Measurements from ENCODE around the gene MAN2B1.
"Not testable (repeated sequence)": the region's sequence is repeated elsewhere in the genome, so short reads cannot be mapped to it uniquely, and the experiment has no call there.

MAN2B1 gene

DNA sequence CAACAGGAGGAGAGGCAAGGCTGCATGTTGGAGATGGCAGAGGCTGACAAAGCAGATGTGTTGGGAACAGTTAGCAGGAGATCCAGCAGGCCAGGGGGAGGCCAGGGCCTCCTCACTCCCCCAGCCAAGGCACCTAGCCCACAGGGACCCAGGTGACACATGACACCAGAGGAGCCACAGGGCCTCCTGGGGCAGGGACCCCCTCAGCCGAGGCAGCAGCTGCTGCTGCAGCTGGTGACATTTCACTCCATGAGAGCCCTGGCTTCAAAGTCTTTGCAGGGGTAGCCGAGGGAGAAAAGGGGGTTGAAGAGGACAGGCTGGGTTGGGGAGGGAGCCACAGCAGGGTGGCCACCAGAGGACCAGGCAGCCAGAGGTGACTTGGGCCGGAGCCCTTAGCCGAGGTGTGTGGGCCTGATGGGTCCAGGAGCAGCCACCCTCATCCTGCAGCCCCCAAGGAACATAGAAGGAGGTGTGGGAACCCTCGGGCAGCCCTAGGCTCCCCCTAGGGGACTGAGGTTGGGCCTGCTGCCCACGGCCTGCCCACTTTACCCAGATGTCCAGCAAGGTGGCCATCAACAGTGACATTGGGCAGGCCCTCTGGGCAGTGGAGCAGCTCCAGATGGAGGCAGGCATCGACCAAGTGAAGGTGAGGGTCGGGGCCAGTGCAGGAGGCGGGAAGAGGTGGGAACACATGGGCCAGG lies 21.1 kb upstream of the MAN2B1 start, which contains the start of gene GNG14:
Gene GNG14 (plus strand): TSS at position 503 of the 701 bp plus-strand sequence. CDS start 51 bp downstream, at position 554.
- DNase-seq: no peak

DNA sequence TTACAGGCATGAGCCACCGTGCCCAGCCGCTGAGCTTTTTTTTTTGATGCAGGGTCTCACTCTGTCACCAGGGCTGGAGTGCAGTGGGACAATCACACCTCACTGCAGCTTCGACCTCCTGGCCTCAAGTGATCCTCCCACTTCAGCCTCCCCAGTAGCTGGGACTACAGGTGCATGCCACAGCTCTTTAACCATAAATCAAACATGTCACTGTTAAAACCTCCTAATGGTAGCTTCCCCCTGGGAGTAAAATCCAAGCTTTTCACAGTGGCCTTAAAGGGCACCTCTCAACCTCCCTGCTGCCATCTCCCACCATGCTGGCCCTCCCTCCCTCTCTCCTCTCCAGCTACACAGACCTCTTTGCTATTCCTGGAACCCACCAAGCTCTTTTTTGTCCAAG lies 19.3 kb upstream of the MAN2B1 start:
- DNase-seq: no peak

DNA sequence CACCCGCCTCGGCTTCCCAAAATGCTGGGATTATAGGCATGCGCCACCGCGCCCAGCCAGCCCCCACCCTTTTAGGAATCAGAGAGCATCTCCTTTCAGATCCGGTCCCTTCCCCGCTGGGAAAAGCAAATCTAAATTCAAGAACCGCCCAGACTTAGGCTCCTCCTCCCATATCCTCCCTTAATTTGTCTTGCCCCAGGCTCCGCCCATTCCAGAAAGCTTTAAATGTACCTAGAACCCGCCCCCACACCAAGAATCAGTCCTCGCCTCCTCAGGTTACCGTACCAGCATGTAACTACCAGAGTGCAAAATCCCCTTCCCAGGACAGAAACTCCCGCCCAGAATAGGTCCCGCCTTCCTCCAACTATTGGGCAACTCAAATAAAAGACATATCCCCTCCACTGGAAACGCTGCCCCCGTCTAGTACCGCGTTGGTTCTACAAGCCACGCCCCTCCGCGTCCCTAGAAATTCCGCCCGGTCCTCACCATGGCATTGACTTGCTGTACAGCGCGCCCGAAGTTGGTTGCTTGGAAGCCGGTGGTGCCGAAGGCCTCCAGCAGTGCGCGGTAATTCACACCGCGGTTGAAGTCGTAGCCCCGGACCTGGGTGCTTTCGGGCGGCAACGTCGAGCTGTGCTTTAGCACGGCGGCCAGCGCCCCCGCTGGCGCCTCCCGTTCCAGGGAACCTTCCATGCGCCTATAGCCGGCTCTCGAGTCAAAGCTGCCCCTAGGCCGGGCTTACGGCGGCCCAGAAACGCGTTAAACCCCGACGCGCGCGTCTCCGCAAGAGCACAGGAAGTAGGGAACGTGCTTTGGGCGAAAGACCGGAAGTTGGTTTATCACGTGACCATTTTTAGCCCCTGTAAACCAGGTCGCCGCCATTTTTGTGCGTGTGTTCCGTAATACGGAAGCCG lies 14.8 kb upstream of the MAN2B1 start, which contains the start of gene DHPS:
Gene DHPS (minus strand): TSS at position 807 of the 914 bp plus-strand sequence. CDS start 114 bp downstream, at position 693.
- DNase-seq: peak; percentile 94

DNA sequence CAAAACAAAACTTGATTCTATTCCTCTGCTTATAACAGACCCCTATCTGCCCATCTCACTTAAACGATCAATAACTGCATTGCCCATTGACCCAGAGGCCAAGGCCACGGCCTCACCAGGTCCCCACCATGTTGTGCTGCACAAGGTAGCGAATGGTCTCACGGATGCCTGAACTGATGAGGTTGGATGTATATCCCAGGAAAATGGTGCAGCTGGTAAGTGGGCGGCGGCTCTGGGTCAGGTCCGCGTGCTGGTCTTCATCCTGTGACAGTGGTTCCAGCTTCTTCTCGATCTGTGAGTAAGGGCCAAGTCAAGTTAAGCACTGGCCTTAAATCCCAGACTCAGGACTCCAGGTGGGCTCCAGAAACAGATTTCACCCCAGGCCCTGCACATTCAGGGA lies 13.5 kb upstream of the MAN2B1 start:
- no peak for DNase-seq

DNA sequence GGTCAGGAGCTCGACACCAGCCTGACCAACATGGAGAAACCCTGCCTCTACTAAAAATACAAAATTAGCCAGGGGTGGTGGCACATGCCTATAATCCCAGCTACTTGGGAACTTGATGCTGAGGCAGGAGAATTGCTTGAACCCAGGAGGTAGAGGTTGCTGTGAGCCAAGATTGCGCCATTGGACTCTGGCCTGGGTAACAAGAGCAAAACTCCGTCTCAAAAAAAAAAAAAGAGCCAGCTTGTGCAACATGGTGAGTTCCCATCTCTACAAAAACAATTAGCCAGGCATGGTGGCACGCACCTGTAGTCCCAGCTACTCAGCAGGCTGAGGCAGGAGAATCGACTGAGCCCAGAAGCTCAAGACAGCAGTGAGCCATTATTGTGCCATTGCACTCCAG lies 11.5 kb upstream of the MAN2B1 start:
- not testable (repeated sequence) for DNase-seq

DNA sequence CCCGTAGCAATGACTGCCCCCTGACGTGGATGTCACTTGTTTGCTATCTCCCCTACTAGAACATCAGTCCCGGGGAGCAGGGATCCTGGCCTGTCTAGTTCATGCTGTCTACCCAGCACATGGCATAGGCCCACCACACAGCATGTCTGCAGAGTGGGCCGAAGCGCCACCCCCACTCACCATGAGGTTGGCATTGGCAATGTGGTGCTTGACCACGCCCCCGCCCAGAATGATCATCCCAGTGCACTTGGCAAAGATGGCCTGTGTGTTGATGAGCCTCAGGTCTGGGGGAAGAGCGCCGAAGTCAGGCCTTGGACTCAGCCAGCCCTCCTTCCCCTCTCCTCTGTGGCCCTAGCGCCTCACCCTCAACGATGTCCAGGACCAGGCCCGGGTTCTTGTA lies 10.4 kb upstream of the MAN2B1 start:
- DNase-seq: no peak

DNA sequence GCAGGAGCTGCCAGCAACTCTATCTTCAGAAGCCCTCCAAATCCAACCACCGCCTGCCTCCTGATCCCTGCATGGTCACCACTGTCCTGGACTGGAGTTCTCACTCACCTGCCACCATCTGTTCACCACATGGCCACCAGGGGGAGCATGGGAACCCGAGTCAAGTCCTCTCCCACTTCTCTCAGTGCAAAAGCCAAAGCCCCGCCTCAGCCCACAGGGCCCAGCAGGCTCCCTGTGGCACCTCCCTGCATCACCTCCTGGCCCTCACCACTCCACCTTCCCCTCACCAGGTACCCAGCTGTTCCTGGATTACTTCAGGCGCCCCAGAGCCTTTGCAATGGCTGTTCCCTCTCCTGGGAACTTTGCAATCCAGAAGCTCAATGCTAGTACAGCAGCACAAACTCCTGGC lies 9.8 kb upstream of the MAN2B1 start:
- peak; percentile 63 for DNase-seq

DNA sequence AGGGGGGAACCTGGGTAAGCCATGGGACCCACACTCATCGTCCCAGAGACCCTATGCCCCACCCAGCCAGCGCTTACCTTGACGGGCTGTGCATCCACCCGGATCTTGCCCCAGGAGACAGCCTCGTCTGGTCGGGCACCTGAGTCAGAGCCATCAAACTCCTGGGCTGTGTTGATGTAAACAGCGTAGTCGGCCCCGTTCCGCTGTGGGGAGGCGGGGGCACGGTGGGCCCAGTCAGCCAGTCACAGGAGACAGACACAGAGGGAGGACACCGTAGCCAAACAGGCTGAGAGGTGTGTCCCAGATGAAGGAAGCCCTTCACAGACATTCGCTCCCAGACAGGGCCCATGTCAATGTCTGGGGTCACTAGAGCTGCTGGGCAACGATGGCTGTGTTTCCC lies 9.4 kb upstream of the MAN2B1 start:
- no peak for DNase-seq

DNA sequence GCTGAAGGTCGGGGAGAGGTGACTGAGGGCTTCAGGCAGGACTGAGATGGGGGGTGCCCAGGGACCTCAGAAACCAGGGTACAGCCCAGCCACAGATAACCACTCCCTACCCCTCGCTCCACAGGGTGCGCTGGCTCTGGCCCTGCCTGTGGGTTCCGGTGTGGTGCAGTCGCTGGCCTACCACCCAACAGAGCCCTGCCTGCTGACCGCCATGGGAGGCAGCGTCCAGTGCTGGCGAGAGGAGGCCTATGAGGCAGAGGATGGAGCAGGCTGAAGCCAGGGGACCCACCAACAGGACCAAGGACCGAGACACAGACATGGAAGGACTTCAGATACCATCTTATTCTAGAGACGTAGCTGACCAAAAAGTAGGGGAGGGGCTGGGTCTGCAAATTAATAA lies 8.9 kb upstream of the MAN2B1 start:
- DNase-seq: no peak

DNA sequence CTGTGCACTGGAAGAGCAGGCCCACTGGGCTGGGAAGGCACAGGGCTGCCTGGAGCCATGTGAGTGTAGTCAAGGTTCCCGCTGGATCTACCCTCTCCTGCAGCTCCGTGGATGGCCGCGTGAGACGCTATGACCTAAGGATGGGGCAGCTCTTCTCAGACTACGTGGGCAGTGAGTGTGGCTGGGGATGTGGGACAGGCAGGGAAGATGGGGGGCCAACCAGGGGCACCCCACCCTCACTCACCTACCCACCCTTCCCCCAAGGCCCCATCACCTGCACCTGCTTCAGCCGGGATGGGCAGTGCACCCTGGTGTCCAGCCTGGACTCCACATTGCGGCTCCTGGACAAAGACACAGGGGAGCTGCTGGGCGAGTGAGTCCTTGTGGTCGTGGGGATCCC lies 6.2 kb upstream of the MAN2B1 start:
- no peak for DNase-seq

DNA sequence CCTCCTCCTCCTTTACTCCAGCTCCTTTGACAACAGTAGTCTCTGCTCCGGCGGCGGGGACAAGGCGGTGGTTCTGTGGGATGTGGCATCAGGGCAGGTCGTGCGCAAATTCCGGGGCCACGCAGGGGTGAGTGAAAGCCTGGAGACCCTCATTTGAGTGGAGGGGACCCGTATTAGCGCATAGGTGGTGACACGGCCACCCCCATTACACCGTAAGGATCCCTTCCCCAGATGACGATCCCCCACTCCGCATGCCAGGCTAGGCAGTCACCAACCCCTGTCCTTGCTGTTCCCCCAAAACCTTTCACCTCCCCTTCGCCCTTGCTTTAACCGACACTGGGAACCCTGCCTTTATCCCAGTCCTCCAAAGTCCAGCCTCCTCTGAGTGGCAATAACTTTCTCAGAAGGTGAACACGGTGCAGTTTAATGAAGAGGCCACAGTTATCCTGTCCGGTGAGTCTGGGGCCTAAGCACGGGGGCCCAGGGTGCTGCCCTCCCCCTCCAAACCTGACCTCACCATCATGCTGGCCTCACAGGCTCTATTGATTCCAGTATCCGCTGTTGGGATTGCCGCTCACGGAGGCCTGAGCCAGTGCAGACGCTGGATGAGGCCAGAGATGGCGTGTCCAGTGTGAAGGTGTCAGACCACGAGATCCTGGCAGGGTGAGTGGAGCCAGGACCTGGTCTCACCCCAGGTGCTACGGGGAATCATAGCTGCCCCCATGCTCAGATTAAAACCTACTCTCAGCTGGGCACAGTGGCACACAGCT lies 3.8 kb upstream of the MAN2B1 start:
- DNase-seq: no peak

DNA sequence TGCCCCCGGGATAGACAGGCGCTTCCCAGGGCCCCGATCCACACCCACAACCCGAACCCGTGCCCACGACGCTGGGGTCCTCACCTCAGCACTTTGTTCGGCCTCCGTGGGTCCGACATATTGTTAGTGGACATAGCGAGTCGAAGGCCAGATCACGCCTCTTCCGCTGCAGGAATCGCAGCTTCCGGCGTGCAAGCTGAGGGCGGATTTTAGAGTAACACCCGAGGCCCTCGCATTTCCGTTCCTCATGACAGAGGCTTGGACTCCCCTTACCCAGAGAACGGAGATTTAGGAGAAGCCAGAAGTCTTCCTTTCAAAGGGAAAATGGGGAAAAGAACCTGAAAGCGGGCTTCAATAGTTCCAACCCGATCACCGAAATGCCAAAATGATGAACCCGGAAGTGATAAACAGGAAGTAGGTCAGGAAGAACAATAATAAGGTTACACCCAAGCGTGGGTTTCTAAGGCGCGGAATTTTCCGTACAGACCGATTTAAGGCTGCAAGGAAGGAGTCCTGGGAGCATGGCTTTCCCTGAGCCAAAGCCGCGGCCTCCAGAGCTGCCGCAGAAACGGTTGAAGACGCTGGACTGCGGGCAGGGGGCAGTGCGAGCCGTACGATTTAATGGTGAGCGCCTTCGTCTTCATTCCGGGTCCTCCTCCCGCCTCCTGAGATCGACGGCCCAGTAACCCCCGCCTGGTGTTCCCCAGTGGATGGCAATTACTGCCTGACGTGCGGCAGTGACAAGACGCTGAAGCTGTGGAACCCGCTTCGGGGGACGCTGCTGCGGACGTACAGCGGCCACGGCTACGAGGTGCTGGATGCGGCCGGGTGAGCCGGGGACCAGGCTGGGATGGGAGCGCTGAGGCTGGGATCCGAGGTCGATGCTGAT lies 3.0 kb upstream of the MAN2B1 start:
- DNase-seq: peak; percentile 44

DNA sequence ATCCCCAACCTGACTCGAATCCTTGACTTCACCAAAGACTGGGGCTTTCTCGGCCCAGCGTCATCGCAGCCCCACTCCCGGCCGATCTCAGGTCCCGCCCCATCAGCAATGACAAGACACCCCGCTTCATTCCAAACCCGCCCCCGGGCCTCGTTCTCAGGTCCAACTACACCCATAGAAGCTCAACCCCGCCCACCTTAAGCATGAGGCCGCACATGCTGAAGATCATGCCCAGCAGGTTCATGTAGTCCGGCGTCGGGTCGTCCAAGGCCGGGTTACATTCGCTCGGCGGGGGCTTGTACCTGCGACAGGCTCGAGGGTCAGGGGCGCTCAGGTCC lies 2.4 kb upstream of the MAN2B1 start:
- DNase-seq: no peak

DNA sequence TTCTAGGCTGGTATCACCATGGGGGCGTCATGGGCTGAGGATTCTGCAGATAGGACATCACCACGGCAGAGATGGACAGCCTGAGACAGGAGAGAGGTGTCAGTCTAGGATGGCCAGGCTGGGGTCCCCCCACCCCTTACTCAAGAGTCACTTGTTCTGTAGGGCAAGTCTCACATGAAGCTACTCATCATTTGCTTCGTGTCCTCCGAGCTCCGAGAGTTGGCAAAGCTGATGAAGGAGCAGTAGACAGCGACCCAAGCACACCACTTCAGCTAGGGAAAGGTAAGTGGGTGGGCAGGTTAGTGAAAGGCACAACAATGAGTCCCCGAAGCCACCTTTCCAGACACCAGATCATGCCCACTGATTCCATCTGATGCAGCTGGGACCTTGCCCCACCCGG lies 1.8 kb upstream of the MAN2B1 start:
- DNase-seq: no peak

DNA sequence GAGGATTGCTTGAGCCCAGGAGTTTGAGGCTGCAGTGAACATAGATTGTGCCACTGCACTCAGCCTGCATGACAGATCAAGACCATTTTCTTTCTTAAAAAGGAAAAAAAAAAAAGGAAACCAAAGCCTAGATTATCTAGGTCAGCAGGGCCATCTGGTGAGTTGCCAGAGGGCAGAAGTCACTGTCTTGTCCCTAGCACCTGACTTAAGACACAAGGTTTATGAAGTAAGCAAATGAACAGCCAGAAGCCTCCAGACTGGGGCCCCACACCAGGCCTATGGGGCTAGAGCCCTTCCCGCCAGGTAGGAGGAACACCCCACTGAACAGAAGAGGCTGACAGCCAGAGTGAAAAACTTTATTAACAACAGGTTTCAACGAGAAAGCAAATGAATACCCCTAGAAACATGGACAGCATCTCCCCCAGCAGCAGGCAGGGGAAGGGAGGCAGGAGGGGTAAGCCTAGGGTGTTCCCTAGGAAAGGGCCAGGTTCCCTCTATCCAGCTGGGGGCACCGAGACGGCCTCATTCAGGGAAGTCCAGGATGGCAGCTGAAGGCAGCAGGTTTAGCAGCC lies 1.3 kb upstream of the MAN2B1 start:
- DNase-seq: no peak

DNA sequence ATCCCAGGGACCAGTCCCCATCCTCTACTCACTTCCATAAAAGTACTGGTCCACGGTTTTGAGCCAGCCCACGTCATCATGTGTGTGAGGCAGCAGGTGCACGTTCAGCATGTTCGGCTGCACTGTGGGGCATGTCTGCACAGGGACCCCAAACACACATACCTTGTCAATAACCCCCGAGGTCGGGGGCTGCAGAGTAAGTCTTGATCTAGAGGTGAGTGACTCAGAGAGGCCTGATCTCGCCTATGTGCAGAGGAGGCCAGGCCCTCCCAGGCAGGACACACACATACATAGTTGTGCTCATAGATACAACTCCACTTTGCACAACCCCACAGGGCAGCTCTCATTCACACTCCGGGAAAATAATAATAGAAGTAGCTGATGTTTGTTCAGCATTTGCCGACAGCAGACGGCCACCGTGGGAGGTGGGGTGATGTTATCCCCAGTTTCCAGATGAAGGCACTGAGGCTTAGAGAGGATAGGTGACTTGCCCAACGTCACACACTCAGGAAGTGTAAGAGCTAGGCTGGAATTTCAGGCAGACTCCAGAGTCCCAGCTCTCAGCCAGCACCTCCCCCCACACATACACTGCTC lies 774 bp downstream of the MAN2B1 start:
- DNase-seq: no peak

DNA sequence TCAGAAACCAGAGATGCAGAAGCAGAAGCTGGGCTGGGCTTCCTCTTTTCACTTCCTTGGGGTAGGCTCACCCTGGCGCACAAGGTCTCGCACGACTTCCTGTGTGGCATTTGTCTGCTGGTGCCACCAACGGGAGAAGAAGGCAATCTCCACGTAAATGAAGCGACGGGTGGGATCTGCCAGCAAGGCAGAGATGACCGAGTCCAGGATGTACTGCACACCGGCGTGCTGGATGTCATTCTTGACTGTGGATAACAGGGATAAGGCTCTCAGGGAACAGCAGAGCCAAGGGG lies 1.3 kb downstream of the MAN2B1 start:
- no peak for DNase-seq

DNA sequence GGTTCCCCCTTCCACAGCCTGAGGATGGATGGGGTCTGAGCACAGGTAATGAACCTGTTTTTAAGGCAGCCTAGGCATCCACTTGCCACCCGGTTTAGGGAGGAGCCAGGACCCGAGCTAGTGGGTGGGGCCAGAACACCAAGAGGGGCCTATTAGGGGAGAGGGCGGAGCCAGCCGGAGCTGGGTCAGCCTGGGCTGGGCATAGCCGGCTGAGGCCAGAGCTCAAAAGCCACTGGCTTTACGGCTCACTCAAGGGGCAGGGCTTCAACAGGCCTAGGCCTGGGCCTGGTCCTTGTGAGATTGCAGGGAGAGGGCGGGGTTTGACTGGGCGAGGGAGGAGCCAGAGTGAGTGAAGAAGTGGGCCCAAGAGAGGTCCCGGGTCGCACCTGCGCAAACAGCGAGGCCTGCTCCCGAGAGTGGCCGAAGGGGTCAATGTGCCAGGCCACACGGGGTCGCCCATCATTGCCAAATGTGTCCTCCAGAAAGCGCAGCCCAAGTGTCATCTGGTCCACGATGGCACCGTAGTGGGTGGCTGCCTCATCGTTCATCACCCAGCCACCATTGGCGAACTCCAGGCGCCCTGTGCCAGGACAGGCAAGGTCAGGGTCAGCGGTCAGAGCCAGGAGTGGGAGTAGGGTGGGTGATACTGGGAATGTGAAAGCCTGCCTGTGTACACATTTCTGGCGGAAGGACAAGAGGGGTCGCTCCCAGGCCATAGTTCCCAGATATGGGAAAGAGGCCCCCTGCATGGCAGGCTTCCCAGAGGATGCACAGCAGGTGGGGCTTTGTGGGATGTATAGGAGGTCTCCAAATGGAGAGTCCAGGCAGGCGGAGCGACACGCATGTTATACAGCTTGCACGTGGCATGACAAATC lies 1.9 kb downstream of the MAN2B1 start:
- DNase-seq: no peak

DNA sequence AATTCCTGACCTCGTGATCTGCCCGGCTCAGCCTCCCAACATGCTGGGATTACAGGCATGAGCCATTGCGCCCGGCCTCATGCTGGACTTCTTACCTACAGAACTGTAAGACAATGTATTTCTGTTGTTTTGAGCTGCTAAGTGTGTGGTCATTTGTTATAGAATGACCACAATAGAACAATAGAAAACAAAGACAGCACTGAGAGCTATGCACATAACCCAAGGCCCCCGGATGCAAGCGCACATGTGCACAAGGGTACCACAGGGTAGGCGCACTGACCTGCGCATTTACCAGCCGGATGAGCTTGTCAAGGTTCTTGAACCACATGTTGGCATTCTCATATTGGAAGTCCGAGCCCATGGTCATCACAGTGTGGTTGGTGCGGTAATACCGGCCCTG lies 5.6 kb downstream of the MAN2B1 start:
- DNase-seq: no peak

DNA sequence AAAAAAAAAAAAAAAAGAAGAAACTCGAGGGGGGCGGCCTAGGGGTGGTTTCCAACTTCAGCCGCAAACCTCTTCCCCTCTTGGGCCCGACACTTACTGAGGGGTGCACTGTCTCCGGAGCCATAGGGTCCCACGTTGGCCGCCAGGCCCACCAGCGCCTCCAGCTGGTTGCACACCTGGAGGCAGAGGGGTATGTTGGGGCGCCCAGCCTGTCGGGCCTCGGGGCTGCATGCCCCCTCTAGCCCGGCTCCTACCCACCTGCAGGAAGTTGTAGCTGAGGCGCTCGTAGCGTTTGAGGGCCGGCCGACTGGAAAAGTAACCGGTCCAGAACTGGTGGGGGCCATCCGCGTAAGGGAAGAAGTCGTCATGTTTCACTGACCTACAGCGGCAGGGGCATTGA lies 8.6 kb downstream of the MAN2B1 start:
- no peak for DNase-seq
